Stimulated activated CD4-positive, alpha-beta T cell treated with anti-CD3 and anti-CD28 coated beads, Interleukin-1b, Interleukin-23, amount 100 ng/mL, for 1 hour (primary cell): ENCODE data around the gene HOXB8.

Experiments used
- DNase-seq, 2 donors: peaks; one replicate each; pipeline ENCODE4 v3.0.0-alpha.2; 2020; ENCODE audit warnings: low read depth in 2 of 2

Gene HOXB8

DNA sequence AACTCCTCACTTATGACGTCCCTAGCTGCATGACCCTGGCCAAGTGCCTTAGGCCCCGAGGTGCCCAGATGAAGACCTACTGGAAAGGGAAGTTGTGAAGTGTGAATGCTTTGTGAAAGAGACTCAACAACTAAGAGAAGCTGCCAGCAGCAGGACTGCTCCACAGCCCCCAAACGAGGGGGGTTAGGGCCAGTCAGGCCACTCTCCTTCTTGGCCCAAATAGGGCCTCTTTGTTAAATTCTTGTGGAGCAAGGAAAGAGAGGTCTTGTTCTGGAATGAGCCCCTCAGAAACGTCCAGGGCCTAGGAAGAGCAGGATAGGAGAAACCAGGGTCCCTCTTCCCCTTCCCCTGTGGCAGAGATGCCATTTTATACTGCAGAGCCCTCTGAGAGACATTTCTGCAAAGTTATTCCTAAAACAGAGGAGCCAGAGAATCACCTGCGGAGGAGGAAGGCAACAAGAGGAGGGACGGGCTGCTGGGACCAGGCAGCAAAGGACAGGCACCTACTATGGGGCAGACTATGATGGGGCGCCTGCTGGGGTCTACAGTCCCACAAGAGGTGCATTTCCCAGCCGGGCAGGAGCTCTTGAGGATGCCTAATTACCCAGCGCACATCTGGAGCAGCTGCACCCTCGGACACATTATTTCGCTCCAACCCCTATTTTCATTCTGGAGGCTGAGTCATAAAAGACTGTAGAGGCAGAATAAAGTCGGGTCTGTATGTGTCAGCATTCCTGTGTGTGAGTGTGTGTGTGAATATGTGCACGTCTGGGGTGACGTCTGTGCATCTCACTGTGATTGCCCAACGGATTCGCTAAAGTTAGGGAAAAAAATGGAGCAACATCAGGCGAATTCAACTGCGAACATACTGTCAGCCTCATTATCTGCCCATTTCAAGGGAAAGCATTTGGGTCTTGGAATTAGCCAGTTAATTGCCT is 22.5 kb upstream of the HOXB8 start:
- no peak for DNase-seq

DNA sequence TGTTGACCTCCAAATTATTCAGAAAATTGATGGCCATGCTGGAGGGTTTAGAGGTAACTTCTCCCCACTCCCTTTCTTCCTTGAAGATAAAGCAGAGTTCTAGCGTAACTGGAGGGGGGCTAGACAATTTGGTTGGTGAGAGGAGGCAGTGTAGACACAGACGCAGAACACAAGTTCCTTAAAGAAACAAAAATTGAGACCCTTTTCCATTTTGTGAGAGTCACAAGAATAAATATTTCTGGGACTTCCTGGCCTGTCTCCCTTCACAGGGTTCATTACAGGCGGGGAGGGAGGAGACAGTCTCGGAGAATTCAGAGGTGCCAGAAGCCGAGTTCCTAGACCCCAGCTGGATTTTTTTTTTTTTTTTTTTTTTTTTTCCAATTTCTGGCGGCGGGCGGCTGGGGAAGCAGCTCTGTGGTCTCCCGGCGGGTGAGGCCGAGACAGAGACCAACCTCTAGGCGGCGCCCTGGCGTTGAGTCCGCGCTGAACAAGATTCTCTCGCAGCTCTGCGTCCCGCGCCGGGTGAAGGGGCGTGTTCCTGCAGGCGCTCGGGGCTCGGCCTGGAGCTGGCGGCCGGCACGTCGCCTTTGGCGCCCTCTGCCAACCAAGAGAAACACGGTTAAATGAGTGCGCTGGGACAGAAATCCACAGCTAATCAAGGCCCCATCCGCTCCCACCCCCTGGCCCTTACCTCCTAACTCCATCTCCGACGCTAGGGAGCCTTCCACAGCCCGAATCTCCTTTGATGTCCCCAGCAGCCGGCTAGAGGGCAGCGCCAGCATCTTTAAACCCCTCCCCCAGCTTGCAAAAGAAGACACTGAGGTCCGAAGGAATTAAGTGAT is 21.3 kb upstream of the HOXB8 start:
- DNase-seq = peak in 1 of 2 donors; percentile 47

DNA sequence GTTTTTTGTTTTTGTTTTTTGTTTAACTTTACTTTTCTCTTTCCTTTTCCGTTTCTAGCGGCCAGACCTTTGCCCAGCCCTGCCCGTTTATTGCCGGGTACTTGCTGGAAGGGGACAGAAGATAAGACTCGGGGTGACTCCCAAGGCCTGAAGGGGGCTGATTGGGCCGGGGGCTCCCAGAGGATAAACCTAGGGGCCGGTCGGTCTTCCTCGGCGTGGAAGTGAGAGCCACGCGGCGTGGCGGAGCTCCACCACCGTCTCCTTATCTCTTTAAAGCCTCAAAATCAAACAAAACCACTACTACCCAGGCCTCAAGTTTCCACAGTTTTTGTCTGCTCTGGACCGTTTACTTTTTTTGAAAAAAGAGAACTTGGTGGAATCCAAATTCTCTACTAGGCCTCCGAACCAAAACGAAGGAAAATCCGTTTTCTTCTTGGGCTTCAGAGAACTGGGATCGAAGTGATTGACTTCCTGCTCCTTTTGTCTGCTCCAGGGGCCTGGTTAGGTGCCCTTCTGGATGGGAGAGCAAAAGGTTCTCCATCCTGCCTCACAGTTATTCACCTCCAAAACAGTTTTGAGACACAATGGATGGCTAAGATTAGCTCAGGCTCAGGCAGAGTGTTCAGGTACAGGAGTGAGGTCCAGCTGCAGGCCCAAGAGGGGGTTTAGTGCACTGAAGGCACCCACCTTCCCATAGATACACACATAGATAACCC is 19.6 kb upstream of the HOXB8 start:
- no peak for DNase-seq

DNA sequence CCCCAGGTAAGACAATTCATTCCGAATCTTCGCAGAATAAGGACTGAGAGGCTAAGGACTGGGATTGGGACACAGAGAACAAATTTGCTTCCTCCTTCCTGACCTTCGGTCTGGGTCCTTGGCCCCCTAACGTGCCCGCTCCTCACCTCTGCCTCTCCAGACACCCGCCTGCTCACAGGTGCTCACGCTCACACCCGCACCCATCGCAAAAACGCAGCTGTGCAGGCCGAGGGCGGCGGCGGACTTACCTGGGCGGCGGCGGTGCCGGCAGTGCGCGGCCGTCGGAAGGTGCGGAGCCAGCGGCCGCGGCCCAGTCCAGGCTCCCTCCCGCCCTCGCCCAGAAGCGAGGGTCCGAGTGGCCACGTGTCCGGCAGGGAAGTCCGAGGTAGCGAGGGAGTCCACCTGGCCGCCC is 18.2 kb upstream of the HOXB8 start:
- no peak for DNase-seq

DNA sequence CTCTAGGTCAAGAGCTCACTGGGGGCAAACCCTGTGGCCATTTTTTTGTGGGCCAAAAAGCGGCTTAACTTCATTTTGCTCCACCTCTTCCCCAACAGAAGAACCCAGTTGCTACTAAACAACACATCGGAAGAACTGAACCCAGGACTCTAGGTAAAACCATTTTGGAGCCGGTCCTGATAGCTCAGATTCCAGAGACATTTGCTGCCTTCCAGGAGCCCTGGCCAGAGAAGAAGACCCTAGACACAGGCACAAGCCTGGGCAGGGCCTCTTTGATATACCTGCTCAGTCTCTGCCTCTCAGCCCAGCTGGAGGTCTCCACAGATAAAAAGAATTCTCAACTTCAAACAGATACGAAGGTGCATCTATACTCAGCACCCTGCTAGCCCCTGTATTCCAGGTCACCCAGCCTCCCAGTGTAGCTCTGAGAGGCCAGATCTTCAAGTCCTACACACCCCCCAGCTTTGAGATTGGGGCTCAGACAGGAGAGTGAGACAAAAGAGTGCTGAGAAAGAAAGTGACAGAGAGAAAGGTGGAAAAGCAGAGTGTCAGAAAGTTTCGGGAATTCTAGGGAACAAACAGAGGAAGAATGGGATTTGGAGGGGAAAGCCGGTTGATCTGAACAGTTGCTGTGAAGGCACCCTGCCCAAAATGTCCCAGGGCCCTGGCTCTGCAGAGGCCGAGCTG is 17.6 kb upstream of the HOXB8 start:
- no peak for DNase-seq

DNA sequence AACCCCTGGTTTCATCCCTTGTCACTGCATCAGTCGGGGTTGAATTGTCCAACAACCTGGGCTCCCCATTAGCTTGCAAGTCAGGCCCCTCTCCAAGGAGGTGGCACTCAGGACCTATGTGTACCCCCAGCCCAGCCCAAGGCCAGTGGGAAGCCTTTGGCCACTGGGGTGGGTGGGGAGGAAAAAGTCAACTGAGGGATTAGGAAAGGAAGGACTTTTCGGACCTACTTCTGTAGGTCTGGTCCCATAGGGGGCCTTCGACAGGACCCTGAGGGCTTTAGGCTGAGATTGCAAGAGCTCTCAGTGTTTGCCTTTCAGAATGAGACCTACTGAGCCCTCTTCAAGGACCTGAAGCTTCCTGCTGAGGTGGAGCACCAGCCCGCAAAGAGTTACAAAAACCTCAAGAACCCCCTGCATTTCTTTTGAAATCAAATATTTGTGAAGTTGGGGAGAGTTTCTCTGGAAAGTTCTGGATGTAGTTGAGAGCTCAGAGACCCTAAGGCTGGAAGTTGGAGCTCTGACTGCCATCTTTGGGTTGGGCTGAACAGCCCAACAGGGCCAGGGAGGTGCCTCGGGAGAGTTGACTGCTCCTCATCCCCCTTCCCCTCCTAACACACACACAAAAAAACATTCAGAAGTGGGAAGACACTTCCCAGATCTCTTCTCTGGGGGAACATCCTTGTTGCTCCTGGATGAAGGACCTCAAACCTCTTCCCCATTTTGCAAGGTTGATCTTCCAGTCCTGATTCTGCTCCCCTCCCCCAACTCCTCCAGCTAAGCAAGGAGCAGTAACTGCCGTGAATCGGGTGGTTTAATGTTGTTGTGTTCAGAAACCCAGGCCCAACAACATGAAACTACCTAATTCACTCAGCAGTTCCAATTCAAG is 16.8 kb upstream of the HOXB8 start:
- DNase-seq = no peak

DNA sequence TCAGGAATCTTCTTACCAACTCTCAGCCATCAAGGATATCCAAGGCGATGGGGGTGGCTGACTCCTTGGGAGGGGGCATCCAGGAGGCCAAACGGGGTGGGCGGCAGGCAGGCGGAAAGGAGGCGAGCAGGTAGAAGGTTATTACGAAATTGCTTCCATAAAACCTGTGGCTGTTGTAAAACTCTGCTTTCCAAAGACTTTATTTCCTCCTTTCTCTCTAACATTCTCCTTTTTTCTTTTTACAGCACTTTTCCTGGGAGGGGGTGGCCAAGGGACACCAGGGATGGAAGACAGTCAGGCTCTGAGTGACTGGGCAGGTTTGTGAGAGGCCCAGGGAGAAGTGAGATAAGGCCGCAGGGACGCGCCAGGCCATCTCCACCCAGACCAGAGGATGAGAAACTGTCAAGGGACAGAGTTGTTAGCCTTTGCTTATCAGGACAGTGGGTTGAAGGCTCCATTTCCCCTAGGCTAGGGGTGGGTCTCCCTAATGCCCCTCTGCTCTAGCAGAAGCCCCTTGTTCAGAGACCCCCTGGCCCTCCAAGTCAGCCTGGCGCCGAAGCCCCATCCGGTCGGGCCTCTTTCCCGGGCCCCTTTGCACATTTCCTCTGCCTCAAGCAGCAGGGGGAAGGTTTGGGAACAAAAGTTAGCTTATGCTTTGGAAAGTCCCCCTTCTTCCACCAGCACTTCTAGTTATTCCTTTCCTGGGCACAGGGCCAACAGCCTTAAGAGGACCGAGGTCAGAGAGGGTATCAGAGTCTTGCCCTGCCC is 16.0 kb upstream of the HOXB8 start:
- no peak for DNase-seq

DNA sequence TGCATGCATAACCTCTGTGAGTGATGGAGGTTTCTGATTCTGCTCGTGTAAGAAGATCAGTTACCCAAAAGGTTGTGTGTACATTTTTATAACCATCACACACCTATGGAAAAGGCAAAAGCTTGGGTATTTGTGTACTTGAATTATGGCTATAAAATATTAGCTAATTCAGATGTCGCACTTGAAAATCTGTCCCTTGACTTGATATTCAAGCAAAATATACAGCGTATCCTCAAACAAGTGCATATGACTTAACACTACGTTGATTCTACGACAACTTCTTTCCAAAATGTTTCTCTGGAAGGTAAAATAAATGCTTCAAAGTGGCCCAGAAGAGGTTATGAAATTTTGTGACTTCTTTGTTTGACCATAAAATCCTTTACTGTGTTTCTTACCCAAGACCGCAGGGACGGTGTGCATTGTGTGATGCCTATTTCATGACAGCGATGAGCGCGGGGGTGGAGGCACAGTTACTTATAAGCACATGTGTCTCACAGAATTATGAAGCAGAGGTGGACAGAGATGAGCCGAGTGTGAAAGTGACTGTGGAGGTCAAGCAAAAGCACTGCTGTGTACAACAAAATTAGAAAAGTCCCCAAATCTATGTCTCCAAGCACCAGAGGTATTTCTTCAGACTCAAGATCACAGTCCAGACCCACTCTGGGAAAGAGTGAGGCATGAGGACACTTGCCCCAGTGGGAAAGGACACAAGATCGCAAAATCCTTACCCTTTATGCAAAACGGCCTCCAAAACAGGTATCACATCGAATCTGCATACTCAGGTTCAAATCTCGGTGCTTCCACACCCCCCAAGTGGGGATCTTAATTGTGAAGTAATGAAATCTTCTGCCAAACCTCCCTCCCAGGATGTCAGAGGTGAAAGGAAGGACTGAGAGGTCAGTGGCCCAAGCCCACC is 15.2 kb upstream of the HOXB8 start:
- no peak for DNase-seq

DNA sequence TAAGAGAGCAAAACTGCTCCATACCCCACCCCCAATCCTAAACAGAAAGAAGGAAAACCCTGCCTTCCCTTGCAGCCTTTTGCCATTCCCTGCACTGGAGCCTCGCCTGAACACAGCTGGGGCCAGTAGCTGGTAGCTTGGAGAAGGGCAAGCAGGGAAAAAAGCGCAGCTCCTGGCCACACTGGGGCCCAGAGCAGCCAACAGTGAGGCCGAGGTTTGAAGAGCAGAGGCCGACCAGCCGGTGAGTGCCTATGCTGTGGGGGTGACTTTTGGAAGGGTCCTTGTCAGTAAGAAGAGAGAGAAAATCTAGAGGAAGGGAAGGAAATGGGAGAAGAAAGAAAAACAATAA is 14.3 kb upstream of the HOXB8 start:
- DNase-seq = no peak

DNA sequence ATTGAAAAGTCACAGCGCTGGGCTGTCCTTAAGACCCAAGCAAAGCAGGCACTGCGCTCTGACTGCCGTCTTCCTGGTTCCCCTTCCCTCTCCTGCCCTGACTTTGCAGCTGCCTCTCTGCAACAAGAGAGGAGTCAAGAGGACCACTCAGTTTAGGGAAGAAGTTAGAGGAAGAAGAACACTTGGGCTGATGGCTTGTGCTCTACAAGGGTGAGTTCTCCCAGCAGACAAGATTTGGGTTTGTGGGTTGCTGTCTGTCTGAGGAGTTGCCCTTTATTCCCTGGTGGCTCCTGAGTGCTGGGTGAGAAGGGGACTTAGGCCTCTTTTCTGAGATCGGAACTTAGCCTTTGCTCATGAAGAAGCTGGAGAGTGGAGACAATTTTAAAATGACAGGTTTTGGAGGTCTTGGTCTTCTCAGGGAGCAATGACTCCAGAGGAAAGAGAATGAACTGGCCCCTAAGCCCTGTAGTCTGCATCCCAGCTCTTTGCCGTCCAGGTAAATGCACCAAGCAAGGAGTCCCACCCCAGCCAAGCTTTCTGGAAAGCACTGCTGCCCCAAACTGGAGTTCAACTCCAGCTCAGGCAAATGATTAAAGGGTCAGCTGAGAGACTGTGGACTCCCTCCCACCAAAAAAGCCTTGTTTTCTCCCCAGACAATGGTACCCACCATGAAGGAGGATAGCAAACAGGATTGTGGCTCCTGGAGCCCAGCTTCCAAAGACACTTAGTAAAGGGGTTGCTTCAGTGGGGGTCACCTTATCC is 13.7 kb upstream of the HOXB8 start:
- DNase-seq = no peak

DNA sequence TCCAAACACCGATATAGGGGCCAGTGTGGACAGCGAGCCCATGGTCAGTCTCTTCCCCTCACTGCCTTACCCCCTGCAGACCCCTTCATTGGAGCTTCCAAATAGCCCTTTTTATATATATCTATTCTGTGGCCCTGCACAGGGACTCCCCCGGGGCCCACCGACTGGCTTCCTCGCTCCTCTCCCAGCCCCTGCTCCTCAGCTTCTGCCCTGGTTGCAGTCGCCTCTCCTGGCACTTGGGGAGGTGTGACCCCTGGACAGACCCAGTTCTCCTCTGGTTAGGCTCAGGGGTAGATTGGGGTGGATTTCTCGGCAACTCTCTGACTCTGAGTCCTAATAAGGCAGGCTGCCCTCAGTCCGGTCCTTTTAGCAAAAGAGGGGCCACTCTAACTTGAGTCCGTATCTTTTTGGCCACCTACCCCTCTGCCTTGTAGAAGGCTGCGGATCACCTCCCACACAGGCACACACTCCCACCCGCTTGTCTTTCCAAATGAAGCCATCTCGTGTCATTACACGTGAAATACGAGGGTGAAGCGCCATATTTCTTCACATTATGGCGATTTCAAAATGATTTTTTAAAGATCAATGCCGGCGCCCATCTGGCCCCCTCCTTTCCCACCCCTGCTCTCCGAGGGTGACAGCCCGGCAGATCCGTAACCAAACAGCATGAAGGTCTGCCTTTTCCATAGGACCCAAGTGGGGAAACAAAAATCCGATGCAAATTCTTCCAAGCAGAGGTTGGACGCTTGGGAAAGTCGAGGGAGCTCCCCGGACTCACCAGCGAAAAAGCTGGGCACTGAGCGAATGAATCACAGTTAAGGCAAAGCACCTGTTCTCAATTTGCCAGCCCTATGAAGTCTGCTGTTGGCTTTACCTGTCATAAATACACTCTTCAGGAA is 12.8 kb upstream of the HOXB8 start:
- no peak for DNase-seq

DNA sequence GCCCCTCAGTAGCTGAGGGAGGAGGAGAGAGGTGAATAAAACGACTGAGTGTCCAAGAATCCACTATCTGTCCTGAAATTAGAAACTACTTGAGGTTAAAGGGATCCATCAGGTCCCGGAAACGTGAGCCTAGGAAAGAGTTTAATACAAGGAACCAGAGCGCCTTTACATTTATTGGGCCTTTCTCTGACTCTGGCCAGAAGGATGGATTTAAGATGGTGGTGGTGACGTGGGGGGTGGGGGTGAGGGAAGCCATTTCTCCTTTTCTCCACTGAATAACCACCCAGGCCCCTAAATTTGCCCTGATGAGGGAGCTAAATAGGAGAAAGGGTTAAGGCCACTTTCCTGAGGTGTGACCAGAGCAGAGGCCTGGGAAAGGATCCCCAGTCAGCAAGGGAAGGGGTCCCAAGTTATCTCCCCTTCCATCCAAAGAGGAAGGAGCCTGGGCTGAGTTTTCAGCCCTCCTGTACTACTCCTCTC is 12.1 kb upstream of the HOXB8 start:
- no peak for DNase-seq

DNA sequence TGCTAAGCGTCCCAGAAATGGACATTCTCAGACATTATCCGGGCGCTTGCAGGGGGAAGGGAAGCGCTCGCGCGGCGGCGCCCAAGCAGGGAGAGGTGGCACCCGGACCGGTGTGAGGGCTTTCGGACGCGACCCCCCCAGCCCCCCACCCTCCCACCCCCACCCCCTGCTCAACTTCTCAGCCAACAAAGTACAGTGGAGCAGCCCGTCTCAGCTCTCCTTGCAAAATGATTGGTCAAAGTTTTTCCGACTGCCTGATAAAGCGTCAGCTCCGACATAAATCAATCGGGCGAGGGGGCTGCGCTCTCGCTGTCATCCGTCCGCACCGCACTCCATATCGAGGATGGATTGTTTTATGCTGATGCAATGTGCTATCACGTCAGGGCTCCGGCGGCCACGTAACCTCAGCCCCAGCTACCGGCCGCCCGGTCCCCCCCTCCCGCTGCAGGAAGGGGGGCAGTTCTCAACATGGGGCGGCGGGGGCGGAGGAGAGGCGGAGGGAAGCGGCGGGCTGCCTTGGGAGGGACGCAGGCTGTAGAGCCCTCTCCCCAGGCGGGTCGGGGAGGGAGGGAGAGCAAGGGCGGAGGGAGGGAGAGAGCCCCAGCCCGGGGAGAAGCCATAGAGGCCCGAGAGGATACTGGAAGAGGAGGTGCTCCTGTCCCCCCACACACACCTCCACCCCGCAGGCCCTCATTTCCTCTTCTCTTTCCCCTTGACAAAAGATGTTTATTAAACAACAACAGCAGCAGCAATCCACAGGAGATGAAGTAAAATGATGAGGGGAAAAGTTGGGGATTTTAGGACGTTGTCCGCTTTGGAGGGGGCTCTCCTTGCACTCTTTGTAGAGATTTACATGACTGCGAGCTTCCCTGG is 11.4 kb upstream of the HOXB8 start, which contains the start of gene HOXB9:
HOXB9 (minus strand) TSS at position 114 of the 873 bp plus-strand sequence; CDS start at position 25, 89 bp downstream.
- no peak for DNase-seq

DNA sequence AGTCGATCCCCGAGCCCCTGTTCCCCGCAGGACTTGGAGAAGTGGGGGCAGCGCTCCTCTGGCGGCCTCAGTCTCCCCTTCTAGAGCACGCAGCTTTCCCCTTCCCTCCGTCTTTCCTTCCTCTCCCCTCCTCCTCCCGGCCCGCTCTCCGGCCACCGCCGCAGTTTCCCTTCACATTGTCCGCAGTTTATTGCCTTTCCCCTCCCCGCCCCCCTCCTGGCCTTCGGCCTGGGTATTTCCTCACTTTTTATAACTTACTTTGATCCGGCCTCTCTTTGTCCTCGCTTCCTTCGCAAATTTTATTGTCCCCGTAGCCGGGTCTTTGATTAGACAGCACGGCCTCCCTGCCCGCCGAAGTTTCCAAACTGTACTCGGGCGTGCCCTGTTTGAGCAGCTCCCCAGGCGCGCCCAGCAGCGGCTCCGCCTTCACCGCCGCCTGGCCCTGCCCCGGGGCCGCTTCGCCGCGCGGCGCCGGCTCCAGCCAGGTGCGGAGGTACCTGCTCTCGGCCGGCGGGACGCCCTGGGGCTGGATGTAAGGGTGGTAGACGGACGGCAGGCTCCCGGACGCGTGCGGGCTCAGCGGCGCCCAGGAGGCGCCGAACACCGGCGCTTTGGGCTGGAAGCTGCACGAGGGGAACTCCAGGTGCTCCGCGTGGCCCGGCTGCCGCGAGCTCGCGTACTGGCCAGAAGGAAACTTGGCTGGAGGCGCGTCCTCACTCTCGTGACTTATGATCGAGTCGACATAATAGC is 10.6 kb upstream of the HOXB8 start:
- DNase-seq = no peak
